ENCODE data around the gene DMRTA1.
"Not testable (repeated sequence)": the region's sequence is repeated elsewhere in the genome, so short reads cannot be mapped to it uniquely, and the experiment has no call there.

Gene DMRTA1

GRCh38 chr9:22469928-22470544, 23.4 kb downstream of the DMRTA1 start:
- H3K4me1 ChIP-seq (ENCODE audit: insufficient read depth, low read length) = no peaks in the 10 kb centered on the region
- H3K27ac ChIP-seq (ENCODE audit: low read length) = no peak overlapping the region
- DNase-seq (peak; percentile 13), ATAC-seq (ENCODE audit: insufficient read depth, low read depth) (peak; percentile 70)
- H3K9me3 ChIP-seq (ENCODE audit: insufficient read depth, low read length, severe bottlenecking) = no peaks in the 10 kb centered on the region
- no peaks in the 10 kb centered on the region for H3K79me2 ChIP-seq (ENCODE audit: insufficient read depth, low read length)
- H3K4me2 ChIP-seq (ENCODE audit: insufficient read depth, low read length) = no peak overlapping the region
- H3K27me3 ChIP-seq (ENCODE audit: insufficient read depth, low read length, poor library complexity) = no peaks in the 10 kb centered on the region
- TF ChIP-seq, protein P1, sequence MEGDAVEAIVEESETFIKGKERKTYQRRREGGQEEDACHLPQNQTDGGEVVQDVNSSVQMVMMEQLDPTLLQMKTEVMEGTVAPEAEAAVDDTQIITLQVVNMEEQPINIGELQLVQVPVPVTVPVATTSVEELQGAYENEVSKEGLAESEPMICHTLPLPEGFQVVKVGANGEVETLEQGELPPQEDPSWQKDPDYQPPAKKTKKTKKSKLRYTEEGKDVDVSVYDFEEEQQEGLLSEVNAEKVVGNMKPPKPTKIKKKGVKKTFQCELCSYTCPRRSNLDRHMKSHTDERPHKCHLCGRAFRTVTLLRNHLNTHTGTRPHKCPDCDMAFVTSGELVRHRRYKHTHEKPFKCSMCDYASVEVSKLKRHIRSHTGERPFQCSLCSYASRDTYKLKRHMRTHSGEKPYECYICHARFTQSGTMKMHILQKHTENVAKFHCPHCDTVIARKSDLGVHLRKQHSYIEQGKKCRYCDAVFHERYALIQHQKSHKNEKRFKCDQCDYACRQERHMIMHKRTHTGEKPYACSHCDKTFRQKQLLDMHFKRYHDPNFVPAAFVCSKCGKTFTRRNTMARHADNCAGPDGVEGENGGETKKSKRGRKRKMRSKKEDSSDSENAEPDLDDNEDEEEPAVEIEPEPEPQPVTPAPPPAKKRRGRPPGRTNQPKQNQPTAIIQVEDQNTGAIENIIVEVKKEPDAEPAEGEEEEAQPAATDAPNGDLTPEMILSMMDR (IDR thresholded peaks at IDR 0.05; ENCODE audit: borderline replicate concordance, extremely low read depth, low read length, poor library complexity, severe bottlenecking) = peak; percentile 67
- TF ChIP-seq EZH2 (IDR thresholded peaks at IDR 0.05; ENCODE audit: borderline replicate concordance, low read depth, low read length, severe bottlenecking) = no peak
- no peaks in the 10 kb centered on the region for H3K36me3 ChIP-seq (ENCODE audit: insufficient read depth, low read length)
- H3K4me3 ChIP-seq (ENCODE audit: low read depth in 1 of 2, low read length in 2 of 2) = no peak overlapping the region
- no peaks in the 10 kb centered on the region for H4K20me1 ChIP-seq (ENCODE audit: insufficient read depth, low read length)
- no peak overlapping the region for H3K9ac ChIP-seq (ENCODE audit: low read depth, low read length)
- no peak overlapping the region for H2AFZ ChIP-seq (ENCODE audit: low read depth, low read length)

DNA sequence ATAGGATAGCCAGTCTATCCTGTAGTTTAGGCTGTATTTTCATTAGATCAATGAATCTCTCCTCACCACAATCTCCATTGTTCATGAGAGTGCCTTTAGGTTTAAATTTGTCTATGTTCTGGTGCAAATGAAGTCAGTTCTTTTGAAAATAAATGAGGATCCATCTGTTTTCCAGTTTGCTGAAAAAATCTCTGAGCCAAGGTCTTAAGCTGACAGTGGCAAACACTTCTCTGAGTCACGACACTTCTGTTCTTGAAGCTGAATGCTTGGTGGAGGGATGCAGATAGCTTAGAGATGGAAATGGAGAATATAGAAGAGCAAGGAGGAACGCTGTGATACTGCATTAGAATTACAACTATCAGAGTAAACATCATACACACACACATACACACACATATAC, 34.9 kb downstream of the DMRTA1 start:
- no peak overlapping the region for H3K27ac ChIP-seq (ENCODE audit: low read length)
- no peak for TF ChIP-seq EZH2 (IDR thresholded peaks at IDR 0.05; ENCODE audit: borderline replicate concordance, low read depth, low read length, severe bottlenecking)
- TF ChIP-seq, protein P1 (IDR thresholded peaks at IDR 0.05; ENCODE audit: borderline replicate concordance, extremely low read depth, low read length, poor library complexity, severe bottlenecking) = no peak
- H4K20me1 ChIP-seq (ENCODE audit: insufficient read depth, low read length) = no peaks in the 10 kb centered on the region

DNA sequence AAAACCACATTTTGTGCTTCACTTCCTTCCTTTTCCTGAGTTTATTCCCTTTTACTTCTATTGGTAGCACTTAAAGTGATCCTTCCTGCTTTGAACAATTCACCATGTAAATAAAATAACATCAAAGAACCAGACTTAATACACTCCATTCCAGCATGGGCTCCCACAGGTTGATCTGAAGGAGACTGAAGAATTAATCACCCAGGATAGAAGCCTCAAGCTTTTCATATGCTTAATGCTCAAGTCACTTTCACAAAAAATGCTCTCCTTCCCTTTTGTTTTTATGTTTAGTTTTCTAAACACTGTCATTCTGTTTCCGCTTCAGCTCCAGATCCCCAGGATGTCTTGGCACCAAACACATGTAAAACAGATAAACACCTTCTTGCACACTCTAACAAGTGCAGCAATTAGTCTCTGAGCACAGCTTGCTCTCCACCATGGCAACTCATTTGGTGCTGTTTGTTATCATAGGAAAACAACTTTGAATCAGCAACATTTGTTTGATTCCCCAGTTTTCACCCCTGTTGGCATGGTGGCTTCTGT, 37.0 kb downstream of the DMRTA1 start:
- TF ChIP-seq EZH2 (IDR thresholded peaks at IDR 0.05; ENCODE audit: borderline replicate concordance, low read depth, low read length, severe bottlenecking) = no peak
- TF ChIP-seq, protein P1 (IDR thresholded peaks at IDR 0.05; ENCODE audit: borderline replicate concordance, extremely low read depth, low read length, poor library complexity, severe bottlenecking) = no peak
- H3K27ac ChIP-seq (ENCODE audit: low read length) = no peak overlapping the region
- H3K4me3 ChIP-seq (ENCODE audit: low read depth in 1 of 2, low read length in 2 of 2) = no peak overlapping the region
- H3K79me2 ChIP-seq (ENCODE audit: insufficient read depth, low read length) = no peaks in the 10 kb centered on the region
- H3K4me2 ChIP-seq (ENCODE audit: insufficient read depth, low read length) = no peak overlapping the region
- no peaks in the 10 kb centered on the region for H3K36me3 ChIP-seq (ENCODE audit: insufficient read depth, low read length)
- H3K9ac ChIP-seq (ENCODE audit: low read depth, low read length) = no peak overlapping the region
- DNase-seq (no peak), ATAC-seq (ENCODE audit: insufficient read depth, low read depth) (no peak)
- no peak overlapping the region for H2AFZ ChIP-seq (ENCODE audit: low read depth, low read length)
- H3K27me3 ChIP-seq (ENCODE audit: insufficient read depth, low read length, poor library complexity) = no peaks in the 10 kb centered on the region
- H3K4me1 ChIP-seq (ENCODE audit: insufficient read depth, low read length) = no peaks in the 10 kb centered on the region
- no peaks in the 10 kb centered on the region for H4K20me1 ChIP-seq (ENCODE audit: insufficient read depth, low read length)
- H3K9me3 ChIP-seq (ENCODE audit: insufficient read depth, low read length, severe bottlenecking) = no peaks in the 10 kb centered on the region

More for the DNA sequence above, 34.9 kb downstream of the DMRTA1 start:
- no peaks in the 10 kb centered on the region for H3K4me1 ChIP-seq (ENCODE audit: insufficient read depth, low read length)
- H3K4me3 ChIP-seq (ENCODE audit: low read depth in 1 of 2, low read length in 2 of 2) = no peak overlapping the region
- no peaks in the 10 kb centered on the region for H3K27me3 ChIP-seq (ENCODE audit: insufficient read depth, low read length, poor library complexity)
- H2AFZ ChIP-seq (ENCODE audit: low read depth, low read length) = no peak overlapping the region
- no peak overlapping the region for H3K9ac ChIP-seq (ENCODE audit: low read depth, low read length)
- no peaks in the 10 kb centered on the region for H3K79me2 ChIP-seq (ENCODE audit: insufficient read depth, low read length)
- no peak for DNase-seq
- no peaks in the 10 kb centered on the region for H3K36me3 ChIP-seq (ENCODE audit: insufficient read depth, low read length)
- no peaks in the 10 kb centered on the region for H3K9me3 ChIP-seq (ENCODE audit: insufficient read depth, low read length, severe bottlenecking)
- H3K4me2 ChIP-seq (ENCODE audit: insufficient read depth, low read length) = no peak overlapping the region
- ATAC-seq (ENCODE audit: insufficient read depth, low read depth) = no peak

- H3K4me3 ChIP-seq (ENCODE audit: low read depth in 1 of 2, low read length in 2 of 2); ATAC-seq (ENCODE audit: insufficient read depth, low read depth); H4K20me1 ChIP-seq (ENCODE audit: insufficient read depth, low read length); H3K27me3 ChIP-seq (ENCODE audit: insufficient read depth, low read length, poor library complexity); H3K27ac ChIP-seq (ENCODE audit: low read length); H3K36me3 ChIP-seq (ENCODE audit: insufficient read depth, low read length); H3K4me2 ChIP-seq (ENCODE audit: insufficient read depth, low read length); H3K9ac ChIP-seq (ENCODE audit: low read depth, low read length); H3K9me3 ChIP-seq (ENCODE audit: insufficient read depth, low read length, severe bottlenecking); H2AFZ ChIP-seq (ENCODE audit: low read depth, low read length); H3K79me2 ChIP-seq (ENCODE audit: insufficient read depth, low read length); H3K4me1 ChIP-seq (ENCODE audit: insufficient read depth, low read length); DNase-seq: not testable (repeated sequence)
Measured at GRCh38 chr9:22496197-22496596, 49.6 kb downstream of the DMRTA1 start.

All from DND-41 (cell line).